HG03175 (cell line): Measurements from ENCODE around the gene XKR8.
"Not testable (repeated sequence)": the region's sequence is repeated elsewhere in the genome, so short reads cannot be mapped to it uniquely, and the experiment has no call there.

Experiments
- ATAC-seq: cut with Tn5 transposase; IDR thresholded peaks from one replicate; pipeline ENCODE4 v1.9.1; 2021; ENCODE audit warnings: mild to moderate bottlenecking, moderate library complexity; ENCODE audit not compliant: unreplicated experiment

Gene XKR8

DNA sequence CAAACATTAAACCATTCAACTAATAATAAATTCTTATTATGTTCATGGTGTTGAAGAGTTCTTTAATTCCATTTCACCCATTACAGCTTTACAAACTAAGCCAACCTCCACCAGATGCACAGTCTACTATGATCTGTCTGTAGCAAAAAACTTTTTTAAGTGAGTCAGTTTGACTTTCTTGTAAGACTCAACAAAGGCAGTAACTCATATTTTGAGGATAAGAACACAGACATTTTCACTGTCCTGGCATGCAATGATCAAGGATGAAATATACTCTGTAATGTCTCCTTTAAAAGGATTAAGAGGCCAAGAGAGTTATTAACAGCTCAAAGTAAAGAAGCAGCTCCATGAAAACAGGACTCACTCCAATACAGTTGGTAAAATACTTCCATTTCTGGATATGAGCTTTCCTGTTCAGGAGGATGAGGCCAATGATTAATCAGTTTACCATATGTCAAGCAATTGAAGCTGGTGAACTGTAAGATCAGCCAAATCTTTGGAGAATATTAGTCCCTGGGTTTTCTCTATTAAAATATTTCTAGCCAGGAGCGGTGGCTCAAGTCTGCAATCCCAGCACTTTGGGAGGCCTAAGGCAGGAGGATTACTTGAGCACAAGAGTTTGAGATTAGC, 20.6 kb downstream of the XKR8 start:
- ATAC-seq = no peak

DNA sequence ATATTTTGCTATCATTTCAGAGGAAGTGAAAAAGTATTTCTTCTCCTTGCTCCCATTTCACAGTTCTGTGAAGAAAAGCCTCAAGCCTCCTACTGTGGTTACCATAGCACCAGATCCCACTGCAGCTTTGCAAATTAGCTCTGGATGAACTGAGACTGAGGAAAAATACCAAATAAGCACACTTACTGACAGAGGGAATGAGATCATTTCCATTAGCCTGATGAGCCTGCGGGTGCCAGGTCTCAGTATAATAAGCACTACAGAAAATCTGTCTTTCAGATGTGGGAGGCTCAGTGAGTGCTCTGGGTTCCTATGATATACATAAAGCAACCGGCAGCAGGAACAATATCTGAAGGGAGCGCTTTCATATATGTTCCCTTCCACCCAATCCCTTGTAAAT, 21.4 kb downstream of the XKR8 start:
- no peak for ATAC-seq

DNA sequence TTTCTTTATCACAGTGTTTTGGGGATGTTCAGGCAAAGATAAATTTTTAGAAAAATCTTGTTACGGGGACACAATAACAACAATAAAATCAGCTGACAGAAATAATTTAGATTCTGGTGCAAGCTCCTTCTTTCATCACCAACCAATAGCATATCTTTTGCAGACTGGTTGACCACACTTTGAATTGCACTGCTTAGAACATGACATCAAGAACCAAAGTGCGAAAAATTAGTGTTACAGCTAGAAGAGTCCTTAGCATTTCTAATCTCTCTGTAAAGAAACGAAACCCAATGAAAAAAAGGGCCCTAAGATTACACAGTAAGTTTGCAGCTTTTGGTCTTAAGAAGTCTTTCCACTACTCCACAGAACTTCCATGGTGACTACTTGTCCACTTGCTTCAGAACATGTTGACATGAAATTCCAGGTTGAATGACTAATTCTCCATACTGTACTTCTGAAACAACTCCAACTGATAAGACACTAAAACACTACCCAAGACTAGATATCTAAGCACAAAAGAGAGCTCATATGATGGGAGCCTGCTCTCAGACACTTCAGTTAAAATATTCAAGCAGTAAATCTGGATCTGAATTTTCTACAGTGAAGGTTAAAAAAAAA, 31.3 kb downstream of the XKR8 start:
- ATAC-seq = no peak

DNA sequence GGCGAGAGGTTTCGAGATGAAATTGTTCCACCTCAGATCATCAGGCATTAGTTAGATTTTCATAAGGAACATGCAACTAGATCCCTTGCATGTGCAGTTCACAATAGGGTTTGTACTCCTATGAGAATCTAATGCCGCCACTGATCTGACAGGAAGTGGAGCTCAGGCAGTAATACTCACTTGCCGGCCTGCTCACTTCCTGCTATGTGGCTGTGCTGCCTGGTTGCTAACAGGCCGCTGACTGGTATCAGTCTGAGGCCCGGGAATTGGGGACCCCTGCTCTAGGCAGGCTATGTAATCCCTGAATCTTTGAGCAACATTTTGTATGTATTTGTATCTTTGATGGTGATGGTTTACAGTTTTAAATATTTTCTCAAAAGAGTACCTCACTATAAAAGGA, 32.5 kb downstream of the XKR8 start:
- ATAC-seq = no peak

DNA sequence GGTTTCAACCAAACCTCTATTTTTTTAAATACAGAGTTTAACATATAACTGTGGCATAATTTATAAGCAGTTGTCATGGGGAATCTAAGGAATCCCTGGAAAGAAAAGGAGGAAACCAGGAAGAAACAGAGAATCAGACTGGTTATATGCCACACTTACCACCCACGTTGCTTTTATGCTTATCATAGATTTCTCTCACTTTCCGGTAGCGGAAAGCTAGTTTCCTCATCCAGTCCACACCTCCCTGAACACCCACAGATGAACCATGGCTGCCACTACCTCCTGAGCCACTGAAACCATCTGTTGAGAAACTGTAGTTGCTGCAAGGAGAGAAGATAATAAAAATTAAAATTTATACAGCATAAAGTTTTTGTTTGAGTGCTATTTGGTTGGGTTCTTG, 33.5 kb downstream of the XKR8 start:
- ATAC-seq = no peak

DNA sequence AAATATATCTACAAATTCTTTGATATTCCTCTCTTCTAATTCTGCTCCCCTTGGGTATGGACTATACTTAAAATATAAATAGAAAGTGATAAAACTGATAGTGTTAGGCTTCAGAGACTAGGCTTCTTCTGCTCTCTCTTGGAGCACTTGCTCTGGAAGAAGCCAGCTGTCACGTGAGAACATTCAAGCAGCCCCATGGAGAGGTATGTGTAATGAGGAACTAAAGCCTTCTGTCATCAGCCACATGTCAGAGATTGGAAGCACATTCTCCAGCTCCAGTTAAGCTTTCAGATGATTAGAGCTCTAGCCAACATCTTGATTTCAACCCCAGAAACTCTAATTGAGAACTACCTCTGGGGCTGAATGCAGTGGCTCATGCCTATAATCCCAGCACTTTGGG, 34.3 kb downstream of the XKR8 start:
- no peak for ATAC-seq

DNA sequence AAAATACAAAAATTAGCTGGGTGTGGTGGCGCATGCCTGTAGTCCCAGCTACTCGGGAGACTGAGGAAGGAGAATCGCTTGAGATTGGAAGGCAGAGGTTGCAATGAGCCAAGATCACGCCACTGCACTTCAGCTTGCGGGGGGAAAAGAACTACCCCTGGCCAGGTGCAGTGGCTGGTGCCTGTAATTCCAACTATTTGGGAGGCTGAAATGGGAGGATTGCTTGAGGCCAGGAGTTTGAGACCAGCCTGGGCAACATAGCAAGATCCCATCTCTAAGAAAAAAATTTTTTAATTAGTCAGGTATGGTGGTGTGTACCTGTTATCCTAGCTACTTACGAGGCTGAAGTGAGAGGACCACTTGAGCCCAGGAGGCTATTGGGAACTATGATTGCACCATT, 34.8 kb downstream of the XKR8 start:
- not testable (repeated sequence) for ATAC-seq

DNA sequence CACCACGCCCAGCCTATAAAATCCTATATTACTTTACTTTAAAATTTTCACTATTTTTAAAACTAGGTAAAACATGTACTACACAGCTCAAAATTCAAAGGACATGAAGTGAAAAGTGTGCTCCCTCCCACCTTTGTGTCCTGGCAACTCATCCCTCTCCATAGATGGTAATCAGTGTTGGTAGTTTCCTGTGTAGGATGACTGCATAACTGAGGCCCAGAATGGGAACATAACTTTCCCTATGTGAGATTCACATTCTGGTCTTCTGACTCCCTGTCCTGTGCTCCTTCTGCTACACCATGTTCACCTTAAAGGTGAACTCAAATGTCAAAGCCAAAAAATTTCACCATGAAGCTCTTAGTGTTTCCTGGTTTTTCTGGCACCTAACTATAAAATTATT, 39.3 kb downstream of the XKR8 start:
- ATAC-seq = no peak

DNA sequence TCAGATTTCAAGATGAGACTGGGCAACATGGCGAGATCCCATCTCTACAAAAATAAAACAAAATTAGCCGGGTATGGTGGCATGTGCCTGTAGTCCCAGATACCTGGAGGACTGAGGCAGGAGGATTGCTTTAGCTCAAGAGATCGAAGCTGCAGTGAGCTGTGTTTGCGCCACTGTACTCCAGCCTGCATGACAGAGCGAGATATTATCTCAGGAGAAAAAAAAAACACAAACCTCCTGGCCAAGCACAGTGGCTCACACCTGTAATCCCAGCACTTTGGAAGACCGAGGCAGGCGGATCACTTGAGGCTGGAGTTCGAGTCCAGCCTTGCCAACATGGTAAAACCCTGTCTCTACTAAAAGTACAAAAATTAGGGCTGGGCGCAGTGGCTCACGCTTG, 42.8 kb downstream of the XKR8 start:
- no peak for ATAC-seq

- ATAC-seq = not testable (repeated sequence)
Measured at GRCh38 chr1:28003117-28003516, 43.3 kb downstream of the XKR8 start.

GRCh38 chr1:28010969-28011368, 51.2 kb downstream of the XKR8 start:
- ATAC-seq = no peak
